Type B pancreatic cell (in vitro differentiated cells): Measurements from ENCODE around the gene EPS15. TPM values are rescaled to one million over a fixed set of nuclear protein-coding genes. Genes with fewer than 3 reads are reported as not detected.

ENCODE experiments used
- DNase-seq: peaks from one replicate; pipeline ENCODE4 v3.0.0; 2021; ENCODE audit warnings: mixed read lengths; ENCODE audit not compliant: unreplicated experiment; ENCODE audit errors: extremely low spot score
- H3K27ac Mint-ChIP-seq: 2 replicates; pipeline ENCODE4 v1.8.0; 2021; ENCODE audit warnings: mild to moderate bottlenecking, mixed read lengths
- H3K27me3 Mint-ChIP-seq: 2 replicates; pipeline ENCODE4 v1.8.0; 2021; ENCODE audit warnings: mixed read lengths
- H3K36me3 Mint-ChIP-seq: 2 replicates; pipeline ENCODE4 v1.8.0; 2021; ENCODE audit warnings: mixed read lengths
- H3K4me1 Mint-ChIP-seq: one replicate; pipeline ENCODE4 v1.8.0; 2021; ENCODE audit warnings: mixed read lengths; ENCODE audit not compliant: unreplicated experiment
- H3K4me3 Mint-ChIP-seq: 2 replicates; pipeline ENCODE4 v1.8.0; 2021; ENCODE audit warnings: mild to moderate bottlenecking, mixed read lengths
- H3K9me3 Mint-ChIP-seq: 2 replicates; pipeline ENCODE4 v1.8.0; 2021; ENCODE audit warnings: mixed read lengths
- CTCF ChIP-seq: fragments of 200-600 bp; sonication (generic); conservative IDR thresholded peaks from 2 replicates; pipeline ENCODE4 v1.5.0; 2021; ENCODE audit warnings: antibody characterized with exemption, mild to moderate bottlenecking
- total RNA-seq: library from RNA; stranded (reverse); gene quantifications from 2 replicates; pipeline ENCODE4 v1.2.1, GENCODE V29; 2021; ENCODE audit warnings: low replicate concordance

The EPS15 gene
- total RNA-seq, 1 donor from 2014 or later, result 49.4 TPM

- Mint-ChIP-seq H3K9me3 (no peaks in the 10 kb centered on the region), H3K36me3 (peaks cover 11% of the 10 kb centered on the region), H3K4me3 (no peak overlapping the region), H3K27me3 (no peaks in the 10 kb centered on the region), H3K4me1 (no peaks in the 10 kb centered on the region), H3K27ac (no peak overlapping the region)
- TF ChIP-seq CTCF, result no peak
- DNase-seq, result no peak
Observed at GRCh38 chr1:51499694-51500093, 19.4 kb downstream of the EPS15 start.

- DNase-seq, result no peak
- H3K36me3 Mint-ChIP-seq, result peaks cover 16% of the 10 kb centered on the region
- no peak overlapping the region for H3K4me3 Mint-ChIP-seq
- no peaks in the 10 kb centered on the region for H3K9me3 Mint-ChIP-seq
- no peak overlapping the region for H3K27ac Mint-ChIP-seq
- no peaks in the 10 kb centered on the region for H3K4me1 Mint-ChIP-seq
- no peak for TF ChIP-seq CTCF
- no peaks in the 10 kb centered on the region for H3K27me3 Mint-ChIP-seq
Observed at GRCh38 chr1:51498924-51499323, 20.1 kb downstream of the EPS15 start.

- TF ChIP-seq CTCF, result no peak
- H3K27ac Mint-ChIP-seq, result no peak overlapping the region
- H3K4me1 Mint-ChIP-seq, result no peaks in the 10 kb centered on the region
- H3K4me3 Mint-ChIP-seq, result no peak overlapping the region
- no peaks in the 10 kb centered on the region for H3K9me3 Mint-ChIP-seq
- H3K36me3 Mint-ChIP-seq, result peaks cover 11% of the 10 kb centered on the region
- H3K27me3 Mint-ChIP-seq, result no peaks in the 10 kb centered on the region
- no peak for DNase-seq
Observed at GRCh38 chr1:51497340-51497739, 21.7 kb downstream of the EPS15 start.

- Mint-ChIP-seq H3K9me3 (no peaks in the 10 kb centered on the region), H3K4me3 (no peak overlapping the region), H3K27me3 (no peaks in the 10 kb centered on the region), H3K4me1 (peaks cover 3% of the 10 kb centered on the region), H3K27ac (no peak overlapping the region), H3K36me3 (peaks cover 7% of the 10 kb centered on the region)
- no peak for DNase-seq
- TF ChIP-seq CTCF, result no peak
Observed at GRCh38 chr1:51494138-51494830, 24.8 kb downstream of the EPS15 start.

GRCh38 chr1:51491166-51491981 is 27.7 kb downstream of the EPS15 start:
- H3K4me1 Mint-ChIP-seq, result peaks cover 7% of the 10 kb centered on the region
- TF ChIP-seq CTCF, result no peak
- DNase-seq, result no peak
- H3K27me3 Mint-ChIP-seq, result no peaks in the 10 kb centered on the region
- no peaks in the 10 kb centered on the region for H3K9me3 Mint-ChIP-seq
- H3K36me3 Mint-ChIP-seq, result peaks cover 7% of the 10 kb centered on the region
- H3K4me3 Mint-ChIP-seq, result no peak overlapping the region
- H3K27ac Mint-ChIP-seq, result no peak overlapping the region
